GM15510 (cell line): ENCODE data around the gene AK9.

Experiments
- POLR2A ChIP-seq: IDR thresholded peaks from 3 replicates; pipeline ENCODE4 v1.6.1; 2011; ENCODE audit warnings: borderline replicate concordance; ENCODE audit not compliant: insufficient read length; ENCODE audit errors: extremely low read depth

The AK9 gene

DNA sequence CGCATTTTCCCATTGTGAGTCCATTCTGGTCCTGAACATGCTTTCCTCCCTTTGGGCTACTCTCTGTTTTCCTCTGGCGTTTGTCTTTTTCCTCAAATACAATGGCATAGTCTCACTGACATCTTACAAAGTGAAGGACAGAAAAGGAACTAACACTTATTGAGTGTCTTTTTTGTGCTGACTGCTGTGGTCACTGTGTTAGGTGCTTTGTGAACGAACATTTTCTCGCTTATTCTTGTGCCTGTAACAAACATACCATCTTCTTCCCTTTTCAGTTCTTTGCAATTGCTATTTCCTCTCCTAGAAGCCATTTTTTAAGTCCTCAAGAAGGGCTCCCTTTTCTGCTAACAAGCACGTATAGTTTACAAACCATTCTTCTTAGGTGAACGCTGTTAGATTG is 15.5 kb upstream of the AK9 start:
- no peak for TF ChIP-seq POLR2A

DNA sequence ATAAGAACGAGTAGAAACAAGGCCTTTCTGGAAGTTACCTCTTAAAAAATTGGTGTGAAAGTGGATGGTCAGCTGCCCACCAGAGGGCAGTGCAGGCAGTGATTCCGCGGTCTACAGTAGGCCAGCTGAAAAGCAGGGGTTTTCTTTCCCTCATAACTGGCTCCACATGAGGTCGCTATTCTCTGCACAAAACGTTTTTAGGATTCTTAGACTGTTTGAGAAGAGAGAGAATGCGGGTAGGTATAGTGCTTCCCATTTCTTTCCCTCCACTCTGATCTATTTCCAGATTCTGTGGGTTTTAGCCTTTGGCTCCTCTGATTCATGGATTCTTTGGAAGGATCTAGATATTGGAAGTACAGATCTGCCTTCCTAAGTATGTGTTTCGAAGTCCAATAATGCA is 14.3 kb upstream of the AK9 start:
- TF ChIP-seq POLR2A = no peak

DNA sequence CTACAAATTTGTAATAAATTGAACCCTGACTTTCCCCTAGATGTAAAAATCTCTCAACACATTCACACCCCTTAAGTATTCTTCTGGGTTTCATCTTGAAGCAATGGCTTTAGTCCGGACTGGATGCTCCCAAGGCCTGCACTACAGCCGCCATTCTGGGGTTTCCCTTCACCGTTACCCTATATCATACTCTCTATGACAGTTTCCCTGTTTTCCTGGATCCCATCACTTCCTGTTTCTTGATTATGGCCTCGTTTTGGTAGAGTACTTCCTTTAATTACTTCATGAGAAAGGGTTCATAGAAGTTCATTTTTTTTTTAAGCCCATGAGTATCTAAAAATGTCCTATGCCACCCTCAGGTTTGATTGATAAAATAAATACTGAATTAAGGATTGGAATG is 11.8 kb upstream of the AK9 start:
- TF ChIP-seq POLR2A = no peak

DNA sequence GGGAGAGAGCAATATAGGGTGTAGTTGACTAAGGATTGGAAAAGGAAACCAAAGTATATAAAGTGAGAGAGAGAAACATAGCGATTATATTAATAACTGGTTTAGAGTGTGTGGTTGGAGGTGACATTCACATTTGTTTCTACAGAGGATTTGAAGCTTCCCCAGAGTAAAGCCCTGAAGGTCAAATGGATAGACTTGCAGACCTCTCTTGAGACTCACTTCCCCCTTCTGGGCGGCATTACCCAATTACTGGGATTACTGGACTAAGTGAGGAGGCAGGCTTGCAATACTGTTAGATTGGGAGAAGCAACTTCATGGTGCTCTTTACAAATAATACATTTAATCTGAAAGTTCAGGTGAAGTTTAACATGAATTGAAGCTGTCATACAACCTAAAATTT is 10.8 kb upstream of the AK9 start:
- TF ChIP-seq POLR2A = no peak

DNA sequence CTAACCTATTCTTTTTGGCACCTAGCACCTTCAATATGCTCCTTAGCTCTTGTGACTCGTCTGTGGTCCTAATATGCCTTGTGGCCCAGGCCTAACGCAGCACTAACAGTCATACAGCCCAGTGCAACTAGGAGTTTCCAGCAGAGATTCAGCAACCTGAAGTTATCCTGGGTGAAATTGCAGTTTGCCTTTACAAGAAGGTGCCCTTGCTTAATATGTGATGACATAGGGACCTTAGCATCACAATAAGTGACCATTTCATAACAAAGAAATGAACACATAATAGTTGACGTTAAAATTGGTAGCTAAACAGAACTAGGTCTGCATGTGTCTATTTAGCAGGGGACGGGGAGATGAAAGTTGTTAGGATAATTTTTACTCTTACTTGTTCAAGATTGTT is 10.2 kb upstream of the AK9 start:
- TF ChIP-seq POLR2A = no peak

DNA sequence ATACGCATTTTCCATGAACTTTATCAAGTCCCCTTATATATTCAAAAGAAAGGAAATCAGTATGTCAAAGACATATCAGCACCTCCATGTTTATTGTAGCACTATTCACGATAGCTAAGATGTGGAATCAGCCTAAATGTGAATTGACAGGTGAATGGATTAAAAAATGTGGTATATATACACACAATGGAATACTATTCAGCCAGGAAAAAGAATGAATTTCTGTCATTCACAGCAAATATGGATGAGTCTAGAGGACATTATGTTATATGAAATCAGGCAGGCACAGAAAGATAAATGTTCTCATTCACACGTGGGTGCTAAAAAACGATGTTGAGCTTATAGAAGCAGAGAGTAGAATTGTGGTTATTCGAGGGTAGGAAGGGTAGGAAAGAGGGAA is 5.4 kb upstream of the AK9 start:
- TF ChIP-seq POLR2A = no peak

DNA sequence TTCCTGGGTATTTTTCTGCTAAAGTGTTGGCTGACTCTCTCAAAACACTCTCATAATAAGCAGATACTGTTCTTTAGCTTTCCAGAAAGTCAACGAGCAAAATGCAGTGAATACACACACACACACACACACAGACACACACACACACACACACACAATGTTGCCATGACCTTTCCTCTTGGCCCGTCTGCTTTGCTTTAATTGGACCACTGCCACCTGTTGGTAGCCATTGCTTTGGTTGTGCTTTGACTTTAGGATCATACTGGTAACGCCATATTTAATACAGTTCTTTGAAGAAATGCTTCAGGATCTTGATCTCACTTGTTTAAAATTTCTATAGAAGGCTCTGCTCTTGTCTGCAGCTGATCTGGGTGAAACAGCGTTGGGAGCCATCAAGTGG is 4.5 kb upstream of the AK9 start:
- no peak for TF ChIP-seq POLR2A

DNA sequence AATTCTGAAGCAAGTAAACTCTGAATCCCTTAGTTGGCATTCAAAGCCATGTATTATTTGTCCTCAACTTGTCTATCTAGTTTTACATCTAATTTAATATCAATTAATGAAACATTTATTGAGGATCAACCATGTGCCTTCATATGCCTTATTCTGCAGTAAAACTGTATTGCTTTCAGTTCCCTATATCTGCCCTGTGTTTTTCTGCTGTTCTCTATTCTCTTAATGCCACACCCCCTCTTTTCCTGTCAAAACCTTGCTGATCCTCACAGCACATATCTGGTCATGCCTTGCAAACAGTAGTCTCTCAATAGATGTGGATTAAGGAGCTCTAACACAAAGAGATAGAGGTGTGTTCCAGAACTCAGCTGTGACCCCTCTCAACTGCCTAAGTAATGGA is 2.1 kb upstream of the AK9 start:
- no peak for TF ChIP-seq POLR2A

DNA sequence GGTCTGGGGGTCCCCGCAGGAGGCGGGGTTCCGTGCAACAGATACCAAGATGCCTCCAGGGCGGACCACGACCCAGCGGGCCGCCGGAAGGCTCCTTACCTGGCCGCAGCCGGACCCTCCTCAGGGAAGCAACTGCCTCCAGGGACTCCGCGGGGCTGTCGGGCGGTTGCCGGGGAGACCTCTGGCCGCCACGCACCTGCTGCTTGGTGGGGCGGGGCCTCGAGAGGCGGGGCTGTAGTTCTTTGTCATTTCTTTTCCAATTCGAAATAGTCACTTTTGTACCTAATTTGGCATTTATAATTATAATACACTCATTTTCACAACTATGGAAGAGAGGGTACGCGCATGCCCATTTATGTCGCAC is 647 bp downstream of the AK9 start:
- no peak for TF ChIP-seq POLR2A

DNA sequence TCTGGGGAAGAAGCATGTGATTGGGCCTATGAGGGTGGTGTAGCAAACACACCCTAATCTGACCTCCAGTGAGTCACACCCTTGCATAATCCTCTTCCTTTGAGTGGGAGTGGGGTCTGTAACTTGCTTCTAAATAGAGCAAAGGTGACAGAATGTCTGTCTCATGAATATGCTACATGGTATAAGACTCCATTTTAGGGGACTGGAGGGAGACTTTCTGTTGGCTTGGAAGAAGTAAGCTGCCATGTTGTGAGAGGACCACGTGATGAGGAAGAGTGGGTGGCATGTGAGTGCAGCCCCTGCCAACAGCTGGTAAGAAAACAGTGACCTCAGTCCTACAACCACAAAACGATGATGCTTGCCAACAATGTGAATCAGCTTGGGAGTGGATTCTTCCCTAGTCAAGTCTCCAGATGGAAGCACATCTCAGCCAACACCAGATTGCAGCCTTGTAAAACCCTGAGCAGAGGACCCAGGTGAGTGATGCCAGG is 3.7 kb downstream of the AK9 start:
- TF ChIP-seq POLR2A = no peak

DNA sequence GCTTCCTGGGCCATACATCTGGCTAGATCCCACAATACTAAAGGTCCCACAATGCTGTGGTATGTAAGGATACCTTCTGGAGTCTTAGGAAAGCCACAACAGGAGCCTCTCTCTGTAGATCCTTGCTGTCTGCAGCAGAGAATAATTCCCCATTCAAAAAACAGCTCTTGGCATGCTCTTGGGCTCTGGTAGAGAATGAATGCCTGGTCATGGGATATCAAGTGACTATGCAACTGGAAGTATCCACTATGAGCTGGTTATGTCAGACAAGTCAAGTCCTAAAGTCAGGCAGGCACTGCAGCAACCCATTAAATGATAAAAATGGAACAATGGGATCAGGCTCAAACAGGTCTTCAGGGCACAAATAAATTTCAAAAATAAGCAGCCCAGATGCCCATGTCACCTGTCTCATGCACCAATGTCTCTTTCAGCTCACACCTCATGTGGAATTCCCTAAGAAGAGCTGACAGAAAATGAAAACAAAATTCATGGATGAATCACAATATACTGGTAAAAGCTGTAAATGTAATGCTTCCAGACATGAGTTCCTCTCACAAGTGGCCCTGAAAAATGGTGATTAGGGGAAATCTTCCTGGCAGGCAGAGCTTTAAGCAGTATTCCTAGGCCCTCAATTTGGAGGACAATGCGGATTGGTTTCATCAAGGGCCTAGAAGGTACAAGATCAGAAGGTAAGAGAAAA is 4.3 kb downstream of the AK9 start:
- no peak for TF ChIP-seq POLR2A

DNA sequence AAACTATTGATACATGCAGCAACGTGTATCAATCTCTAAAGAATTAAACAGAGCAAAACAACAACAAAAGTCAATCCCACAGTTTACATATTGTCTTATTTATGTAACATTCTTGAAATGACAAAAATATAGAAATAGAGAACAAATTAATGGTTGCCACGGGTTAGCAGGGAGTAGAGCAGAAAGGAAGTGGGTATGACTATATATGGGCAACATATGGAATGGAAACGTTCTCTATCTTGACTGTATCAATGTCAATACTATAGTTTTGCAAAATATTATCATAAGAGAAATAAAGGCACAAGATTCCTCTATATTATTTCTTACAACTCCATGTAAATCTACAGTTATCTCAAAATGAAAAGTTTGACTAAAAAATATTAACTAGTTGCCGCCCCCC is 12.8 kb downstream of the AK9 start:
- no peak for TF ChIP-seq POLR2A

DNA sequence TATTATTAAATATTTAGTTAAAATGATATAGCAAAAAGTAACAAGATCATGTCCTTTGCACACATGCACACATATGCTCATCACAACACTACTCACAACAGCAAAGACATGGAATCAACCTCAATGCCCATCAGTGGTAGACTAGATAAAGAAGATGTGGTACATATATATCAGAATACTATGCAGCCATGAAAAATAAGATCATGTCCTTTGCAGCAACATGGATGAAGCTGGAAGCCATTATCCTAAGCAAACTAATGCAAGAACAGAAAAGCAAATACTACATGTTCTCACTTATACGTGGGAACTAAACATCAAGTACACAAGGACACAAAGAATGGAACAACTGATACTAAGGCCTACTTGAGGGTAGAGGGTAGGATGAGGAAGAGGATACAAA is 14.3 kb downstream of the AK9 start:
- TF ChIP-seq POLR2A = no peak

DNA sequence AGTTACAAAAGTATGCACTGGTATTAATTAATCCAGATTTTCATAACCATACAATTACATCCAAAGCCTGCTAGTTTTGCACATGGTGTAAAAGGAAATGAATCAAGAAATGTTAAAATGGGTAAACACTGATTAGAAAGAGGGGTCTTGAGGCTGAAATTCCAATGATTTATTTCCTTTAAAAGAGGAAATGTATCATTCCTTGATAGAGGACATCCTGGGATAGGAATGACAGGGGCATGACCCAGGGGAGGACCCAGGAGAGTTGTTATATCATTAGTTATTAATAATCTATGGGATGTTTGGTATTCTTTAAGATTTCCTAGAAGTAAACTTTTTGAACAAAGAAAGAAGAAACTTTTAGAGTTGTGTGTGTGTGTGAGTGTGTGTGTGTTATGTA is 18.2 kb downstream of the AK9 start:
- no peak for TF ChIP-seq POLR2A

DNA sequence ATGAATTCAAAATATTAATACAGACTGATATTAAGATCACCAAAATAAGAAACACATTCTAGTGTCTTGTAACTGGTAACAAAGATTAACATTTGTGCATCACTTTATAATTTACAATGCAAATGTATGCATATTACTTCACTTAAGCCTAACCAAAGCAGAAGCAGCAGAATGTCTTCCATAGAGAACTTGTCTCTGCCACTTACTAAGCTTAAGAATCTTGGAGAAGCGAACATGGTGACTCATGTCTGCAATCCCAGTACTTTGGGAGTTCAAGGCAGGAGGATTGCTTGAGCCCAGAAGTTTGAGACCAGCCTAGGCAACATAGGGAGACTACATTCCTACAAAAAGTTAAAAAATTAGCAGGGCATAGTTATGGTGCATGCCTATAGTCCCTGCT is 18.8 kb downstream of the AK9 start:
- TF ChIP-seq POLR2A = no peak

DNA sequence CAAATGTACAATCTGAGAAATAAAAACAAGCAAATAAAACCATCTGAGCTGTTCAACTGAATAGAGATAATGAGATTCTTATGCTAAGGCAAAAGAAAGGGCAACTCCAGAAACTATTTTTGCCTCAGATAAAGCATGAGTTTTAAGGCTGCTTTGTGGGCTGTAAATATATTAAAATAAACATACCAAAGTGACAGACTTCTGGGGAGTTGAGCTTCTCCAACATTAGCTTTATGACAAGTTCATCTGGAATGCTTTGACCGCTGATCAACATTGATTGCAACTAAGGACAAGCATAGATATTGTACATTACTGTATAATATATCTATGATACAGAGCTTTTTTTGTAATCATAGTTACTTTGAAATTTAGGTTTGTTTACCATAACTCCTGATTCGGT is 19.3 kb downstream of the AK9 start:
- TF ChIP-seq POLR2A = no peak

DNA sequence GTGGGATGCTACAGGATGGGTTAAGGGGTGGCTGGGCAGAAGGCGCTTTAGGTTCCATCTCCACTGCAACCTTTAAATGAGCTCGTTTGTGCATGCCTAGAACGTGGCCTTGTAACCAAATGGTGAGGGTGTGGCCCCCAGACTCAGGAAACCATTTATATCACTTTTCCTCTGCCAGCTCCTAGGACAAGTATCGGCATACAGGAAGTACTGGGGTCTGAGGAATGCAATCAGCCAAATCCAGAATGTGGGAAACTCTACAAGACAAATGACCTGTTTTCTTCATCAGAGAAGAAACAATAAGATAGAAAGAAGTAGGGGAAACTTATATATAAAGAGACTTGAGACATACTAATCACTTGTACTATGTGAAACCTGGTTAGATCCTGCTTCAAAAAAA is 21.2 kb downstream of the AK9 start:
- no peak for TF ChIP-seq POLR2A
